ENCODE data around the gene MRPS18C. TPM values are rescaled to one million over a fixed set of nuclear protein-coding genes. Genes with fewer than 3 reads are reported as not detected.
"Not testable (repeated sequence)": the region's sequence is repeated elsewhere in the genome, so short reads cannot be mapped to it uniquely, and the experiment has no call there.

MRPS18C gene
- total RNA-seq, 1 donor from 2014 or later = 76.8 TPM

GRCh38 chr4:83509156-83509585 lies 53.3 kb downstream of the MRPS18C start:
- H3K27ac Mint-ChIP-seq; H3K9me3 Mint-ChIP-seq; H3K27me3 Mint-ChIP-seq (ENCODE audit: insufficient read depth); H3K4me3 Mint-ChIP-seq; H3K36me3 Mint-ChIP-seq (ENCODE audit: low read depth); H3K4me1 Mint-ChIP-seq (ENCODE audit: low read depth): not testable (repeated sequence)
- DNase-seq (ENCODE audit: low spot score) = peak; percentile 46
- intact Hi-C loops (cut with micrococcal nuclease) = loop anchor here (1.0 to 5.0 kb wide), 4 partner anchors 18 to 131 kb away; no protein-coding TSS in a partner anchor

DNA sequence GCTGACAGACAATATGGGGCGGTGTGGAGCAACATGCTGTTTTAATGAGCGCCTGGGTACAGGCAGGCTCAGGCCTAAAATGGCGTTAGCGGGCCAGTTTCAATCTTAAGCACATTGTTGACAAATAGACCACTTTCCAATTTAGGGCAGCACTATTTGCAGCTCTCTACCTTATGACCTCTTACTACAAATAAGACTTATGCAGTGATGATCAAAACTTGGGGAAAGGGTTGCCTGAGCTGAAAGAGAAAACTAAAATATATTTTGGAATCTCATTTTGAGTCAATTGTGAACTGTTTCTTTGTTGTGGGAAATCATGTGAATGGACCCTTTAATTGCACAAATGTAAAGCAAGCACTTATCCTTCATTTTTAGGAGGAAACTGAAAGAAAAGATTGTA lies 54.6 kb downstream of the MRPS18C start:
- no peak overlapping the region for H3K27ac Mint-ChIP-seq
- H3K27me3 Mint-ChIP-seq (ENCODE audit: insufficient read depth) = peaks cover 2% of the 10 kb centered on the region
- H3K9me3 Mint-ChIP-seq = no peaks in the 10 kb centered on the region
- no peaks in the 10 kb centered on the region for H3K36me3 Mint-ChIP-seq (ENCODE audit: low read depth)
- no peak for DNase-seq (ENCODE audit: low spot score)
- H3K4me3 Mint-ChIP-seq = no peak overlapping the region
- intact Hi-C loops (cut with micrococcal nuclease) = no loop called here
- no peaks in the 10 kb centered on the region for H3K4me1 Mint-ChIP-seq (ENCODE audit: low read depth)

Other genes with a start within 250 kb of the MRPS18C start
- 22.5 and 22.6 TPM in 2 replicates for gene COQ2, start 171.3 kb upstream of the MRPS18C start, total RNA-seq
- 23.1 and 24.1 TPM in 2 replicates for gene HPSE, start 121.2 kb upstream of the MRPS18C start, total RNA-seq
- 8.8 and 9.7 TPM in 2 replicates for gene HELQ, start 235 bp upstream of the MRPS18C start, total RNA-seq
- 11.0 and 11.3 TPM in 2 replicates for gene ABRAXAS1, start 29.0 kb downstream of the MRPS18C start, total RNA-seq
- gene GPAT3, start 80.0 kb downstream of the MRPS18C start, total RNA-seq = 5.7 and 6.6 TPM in 2 replicates